ENCODE results near the gene NR1I2.
A peak's percentile ranks its signal among the peaks of the same experiment; 100 is the strongest.

Gene NR1I2

GRCh38 chr3:119790369-119790768 is 8.5 kb downstream of the NR1I2 start:
- TF ChIP-seq CTCF (conservative IDR thresholded peaks at IDR 0.05; ENCODE audit: low read depth, low read length) = no peak
- no peak overlapping the region for H3K4me3 ChIP-seq (ENCODE audit: low read depth, low read length)
- no peak for DNase-seq (ENCODE audit: low read depth)

- no peak for DNase-seq (ENCODE audit: low read depth)
- H3K4me3 ChIP-seq (ENCODE audit: low read depth, low read length) = no peak overlapping the region
- TF ChIP-seq CTCF (conservative IDR thresholded peaks at IDR 0.05; ENCODE audit: low read depth, low read length) = no peak
These were observed 10.4 kb downstream of the NR1I2 start for GRCh38 chr3:119792270-119792669.

GRCh38 chr3:119794401-119794800 is 12.5 kb downstream of the NR1I2 start:
- no peak for TF ChIP-seq CTCF (conservative IDR thresholded peaks at IDR 0.05; ENCODE audit: low read depth, low read length)
- no peak for DNase-seq (ENCODE audit: low read depth)
- H3K4me3 ChIP-seq (ENCODE audit: low read depth, low read length) = no peak overlapping the region

GRCh38 chr3:119794971-119795612 is 13.2 kb downstream of the NR1I2 start:
- no peak overlapping the region for H3K4me3 ChIP-seq (ENCODE audit: low read depth, low read length)
- peak; percentile 16 for DNase-seq (ENCODE audit: low read depth)
- no peak for TF ChIP-seq CTCF (conservative IDR thresholded peaks at IDR 0.05; ENCODE audit: low read depth, low read length)

GRCh38 chr3:119795849-119796248 is 13.9 kb downstream of the NR1I2 start:
- no peak overlapping the region for H3K4me3 ChIP-seq (ENCODE audit: low read depth, low read length)

GRCh38 chr3:119796368-119796767 is 14.5 kb downstream of the NR1I2 start:
- H3K4me3 ChIP-seq (ENCODE audit: low read depth, low read length) = no peak overlapping the region
- no peak for TF ChIP-seq CTCF (conservative IDR thresholded peaks at IDR 0.05; ENCODE audit: low read depth, low read length)
- no peak for DNase-seq (ENCODE audit: low read depth)

More at GRCh38 chr3:119795849-119796248, 13.9 kb downstream of the NR1I2 start:
- TF ChIP-seq CTCF (conservative IDR thresholded peaks at IDR 0.05; ENCODE audit: low read depth, low read length) = no peak
- DNase-seq (ENCODE audit: low read depth) = no peak

- no peak overlapping the region for H3K4me3 ChIP-seq (ENCODE audit: low read depth, low read length)
- no peak for DNase-seq (ENCODE audit: low read depth)
- no peak for TF ChIP-seq CTCF (conservative IDR thresholded peaks at IDR 0.05; ENCODE audit: low read depth, low read length)
These were observed 14.9 kb downstream of the NR1I2 start for GRCh38 chr3:119796785-119797184.

All from choroid plexus epithelial cell (primary cell).